Esophagus squamous epithelium (tissue), 5 donors: Measurements from ENCODE around the gene NEB. TPM values are rescaled to one million over a fixed set of nuclear protein-coding genes. Genes with fewer than 3 reads are reported as not detected.

Source experiments
- DNase-seq: peaks from one replicate; lab custom pipeline; 2025; lab: John Stamatoyannopoulos, UW
- H3K27ac ChIP-seq, 4 donors: fragments of 200-600 bp; sonication (generic); one replicate each; pipeline ENCODE4 v1.5.1; 2016 to 2019; ENCODE audit warnings: mild to moderate bottlenecking in 1 of 4
- H3K27me3 ChIP-seq, 4 donors: fragments of 200-600 bp; sonication (generic); 1 replicate in 3 of 4; 2 replicates in 1 of 4; pipeline versions ENCODE4 v1.5.1 to v1.6.0; 2017 to 2021; ENCODE audit warnings: antibody characterized with exemption in 1 of 4
- H3K36me3 ChIP-seq, 3 donors: fragments of 200-600 bp; sonication (generic); one replicate each; pipeline ENCODE4 v1.5.1; 2016 to 2019
- H3K4me1 ChIP-seq, 3 donors: fragments of 200-600 bp; sonication (generic); one replicate each; pipeline ENCODE4 v1.5.1; 2017 to 2019
- H3K4me3 ChIP-seq, 4 donors: fragments of 200-600 bp; sonication (generic); 1 replicate in 3 of 4; 2 replicates in 1 of 4; pipeline ENCODE4 v1.5.1; 2016 to 2019; ENCODE audit warnings: mild to moderate bottlenecking in 2 of 4, moderate library complexity in 1 of 4
- H3K9me3 ChIP-seq, 3 donors: fragments of 200-600 bp; sonication (generic); one replicate each; pipeline ENCODE4 v1.5.1; 2016 to 2019
- CTCF ChIP-seq, 6 experiments: fragments of 450-650 bp in 4 of 6; fragments of 200-600 bp in 2 of 6; sonication (generic) in 2 of 6; IDR thresholded peaks; one replicate each; pipeline ENCODE4 v1.5.1; 2016 to 2019; ENCODE audit warnings: antibody characterized with exemption in 6 of 6, mild to moderate bottlenecking in 4 of 6, moderate library complexity in 4 of 6
- POLR2A ChIP-seq, 4 donors: fragments of 450-650 bp; IDR thresholded peaks; one replicate each; pipeline ENCODE4 v1.6.1; 2017; ENCODE audit warnings: antibody characterized with exemption in 4 of 4, mild to moderate bottlenecking in 4 of 4, moderate library complexity in 3 of 4
- WGBS, 2 donors: methylation state at CpG; one replicate each; pipeline ENCODE4 v1.1.5; 2018; 5-methylcytosine and 5-hydroxymethylcytosine counted together
- intact Hi-C: fragments of 100-400 bp; cut with DNase I; formaldehyde crosslinking; loops from one replicate; pipeline ENCODE4 v1.15.0; 2022
- total RNA-seq, 4 donors: library from RNA; depleted of rRNA; stranded (reverse); fragments of >200 nt; gene quantifications; one replicate each; pipeline ENCODE4 v1.1.0, GENCODE V29; 2016
- donor health status: DM: yes; HTN: yes; CAD: no.

NEB gene
- total RNA-seq, 4 donors from 2014 or later, result 0.23 to 1.1 (median 0.61) TPM

GRCh38 chr2:151498178-151498577 lies 236.1 kb downstream of the NEB start:
- H3K9me3 ChIP-seq, result no peaks in the 10 kb centered on the region
- no peaks in the 10 kb centered on the region for H3K27me3 ChIP-seq
- 82 to 90% methylated on average over 1 of the region's 1 CpG for WGBS, 2 donors
- no peaks in the 10 kb centered on the region for H3K36me3 ChIP-seq
- DNase-seq, result no peak
- H3K27ac ChIP-seq, result no peak overlapping the region
- intact Hi-C loops, result no loop called here
- no peak overlapping the region for H3K4me3 ChIP-seq
- TF ChIP-seq CTCF (IDR thresholded peaks at IDR 0.05), result no peak
- no peak for TF ChIP-seq POLR2A (IDR thresholded peaks at IDR 0.05)
- no peaks in the 10 kb centered on the region for H3K4me1 ChIP-seq

- no peak for DNase-seq
- no peaks in the 10 kb centered on the region for H3K27me3 ChIP-seq
- 52 to 69% methylated on average over 4 of the region's 4 CpGs for WGBS, 2 donors
- H3K4me1 ChIP-seq, result no peaks in the 10 kb centered on the region
- H3K9me3 ChIP-seq, result no peaks in the 10 kb centered on the region
- no peak overlapping the region for H3K4me3 ChIP-seq
- H3K27ac ChIP-seq, result no peak overlapping the region
- peaks cover 0 to 6% (median 0%) of the 10 kb centered on the region in 3 donors for H3K36me3 ChIP-seq
- no peak for TF ChIP-seq CTCF (IDR thresholded peaks at IDR 0.05)
- no peak for TF ChIP-seq POLR2A (IDR thresholded peaks at IDR 0.05)
- intact Hi-C loops, result no loop called here
Measured at GRCh38 chr2:151491496-151491895, 242.8 kb downstream of the NEB start.

DNA sequence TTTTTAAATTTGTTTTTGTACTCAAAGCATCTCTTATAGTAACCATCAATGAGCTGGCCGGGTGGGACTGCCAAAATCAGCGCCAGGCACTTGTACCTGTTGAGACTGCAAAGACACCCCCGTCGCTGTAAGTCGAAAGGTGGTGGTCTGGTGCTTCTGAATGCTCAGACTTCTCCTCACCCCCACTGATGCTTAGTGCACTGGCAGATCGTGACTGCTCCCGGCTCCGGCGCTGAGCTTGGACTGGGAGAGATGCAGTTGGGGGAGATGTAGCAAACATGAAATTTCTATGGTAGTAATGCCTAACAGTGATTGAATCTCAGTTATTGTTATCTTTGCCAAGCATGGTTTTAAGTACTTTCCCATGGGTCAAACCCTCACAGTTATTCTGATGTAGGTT lies 244.0 kb downstream of the NEB start:
- WGBS, 2 donors, result 89 to 100% methylated on average over 9 of the region's 9 CpGs
- H3K4me3 ChIP-seq, result no peak overlapping the region
- no peaks in the 10 kb centered on the region for H3K27me3 ChIP-seq
- no peak overlapping the region for H3K27ac ChIP-seq
- no peak for TF ChIP-seq CTCF (IDR thresholded peaks at IDR 0.05)
- TF ChIP-seq POLR2A (IDR thresholded peaks at IDR 0.05), result no peak
- no peak for DNase-seq
- H3K4me1 ChIP-seq, result no peaks in the 10 kb centered on the region
- H3K9me3 ChIP-seq, result no peaks in the 10 kb centered on the region
- intact Hi-C loops, result no loop called here
- H3K36me3 ChIP-seq, result peaks cover 0 to 13% (median 0%) of the 10 kb centered on the region in 3 donors

DNA sequence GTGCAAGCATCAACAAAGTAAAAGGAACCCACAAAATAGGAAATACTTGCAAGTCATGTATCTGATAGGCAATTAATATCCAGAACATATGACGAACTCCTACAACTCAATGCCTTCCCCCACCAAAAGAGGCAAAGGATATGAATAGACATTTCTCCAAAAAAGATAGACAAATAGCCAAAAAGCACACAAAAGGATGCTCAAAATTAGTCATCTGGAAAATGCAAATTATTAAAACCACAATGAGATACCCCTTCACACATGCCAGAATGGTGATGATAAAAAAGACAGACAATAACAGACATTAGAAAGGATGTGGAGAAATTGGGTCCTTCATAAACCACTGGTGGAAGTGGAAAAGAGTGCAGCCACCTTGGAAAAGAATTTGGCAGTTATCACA lies 248.2 kb downstream of the NEB start:
- WGBS, 2 donors, result 86 to 95% methylated on average over 1 of the region's 1 CpG

DNA sequence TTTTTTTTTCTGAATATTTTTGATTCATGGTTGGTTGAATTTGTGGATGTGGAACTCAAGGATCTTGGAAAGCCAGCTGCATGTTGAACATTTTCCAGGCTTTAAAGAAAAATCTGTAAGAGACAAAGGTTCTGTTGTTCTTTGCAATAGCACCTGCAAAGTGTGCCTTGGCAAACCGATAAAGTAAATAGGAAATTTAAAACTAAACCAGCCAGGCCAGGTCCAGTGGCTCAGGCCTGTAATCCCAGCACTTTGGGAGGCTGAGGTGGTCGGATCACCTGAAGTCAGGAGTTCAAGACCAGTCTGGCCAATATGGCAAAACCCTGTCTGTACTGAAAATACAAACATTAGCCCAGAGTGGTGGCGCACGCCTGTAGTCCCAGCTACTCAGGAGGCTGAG lies 250.2 kb downstream of the NEB start:
- H3K9me3 ChIP-seq, result no peaks in the 10 kb centered on the region
- H3K27me3 ChIP-seq, result no peaks in the 10 kb centered on the region
- intact Hi-C loops, result no loop called here
- H3K4me1 ChIP-seq, result no peaks in the 10 kb centered on the region
- WGBS, 2 donors, result 85 to 100% methylated on average over 2 to 4 of the region's 4 CpGs
- DNase-seq, result no peak
- TF ChIP-seq CTCF (IDR thresholded peaks at IDR 0.05) (no peak), POLR2A (IDR thresholded peaks at IDR 0.05) (no peak)
- no peak overlapping the region for H3K27ac ChIP-seq
- H3K4me3 ChIP-seq, result no peak overlapping the region
- peaks cover 0 to 66% (median 0%) of the 10 kb centered on the region in 3 donors for H3K36me3 ChIP-seq

More for the DNA sequence above, 248.2 kb downstream of the NEB start:
- Histone ChIP-seq H3K36me3 (peaks cover 0 to 53% (median 0%) of the 10 kb centered on the region in 3 donors), H3K4me1 (no peaks in the 10 kb centered on the region), H3K4me3 (no peak overlapping the region), H3K9me3 (no peaks in the 10 kb centered on the region), H3K27me3 (no peaks in the 10 kb centered on the region), H3K27ac (no peak overlapping the region)
- DNase-seq, result no peak
- TF ChIP-seq CTCF (IDR thresholded peaks at IDR 0.05) (no peak), POLR2A (IDR thresholded peaks at IDR 0.05) (no peak)
- intact Hi-C loops, result no loop called here
